NOMO-1 (cell line): ENCODE results near the gene MYH15.

ENCODE experiments used
- DNase-seq, 2 experiments: peaks; one replicate each; lab custom pipeline; 2025; ENCODE audit not compliant: unreplicated experiment in 2 of 2; lab: John Stamatoyannopoulos, UW

Gene MYH15

DNA sequence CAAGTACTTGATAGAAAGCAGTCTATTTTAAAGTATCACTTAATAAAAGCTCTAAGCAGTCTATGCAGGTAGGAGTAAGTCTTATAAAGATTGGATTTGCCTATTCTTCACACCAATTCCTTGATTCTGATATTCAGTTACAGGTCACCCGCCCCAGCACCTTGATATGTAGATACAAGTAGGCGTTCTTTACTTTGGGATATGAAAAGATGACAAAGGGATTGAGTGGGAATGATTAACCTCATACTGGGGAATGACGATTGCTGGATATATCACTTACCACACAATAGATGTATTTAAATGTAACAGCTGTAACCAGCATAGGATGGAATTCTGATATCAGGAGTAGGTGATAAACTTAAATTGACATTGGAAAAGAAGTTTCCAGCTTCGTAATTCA, 166.9 kb downstream of the MYH15 start:
- DNase-seq: no peak

DNA sequence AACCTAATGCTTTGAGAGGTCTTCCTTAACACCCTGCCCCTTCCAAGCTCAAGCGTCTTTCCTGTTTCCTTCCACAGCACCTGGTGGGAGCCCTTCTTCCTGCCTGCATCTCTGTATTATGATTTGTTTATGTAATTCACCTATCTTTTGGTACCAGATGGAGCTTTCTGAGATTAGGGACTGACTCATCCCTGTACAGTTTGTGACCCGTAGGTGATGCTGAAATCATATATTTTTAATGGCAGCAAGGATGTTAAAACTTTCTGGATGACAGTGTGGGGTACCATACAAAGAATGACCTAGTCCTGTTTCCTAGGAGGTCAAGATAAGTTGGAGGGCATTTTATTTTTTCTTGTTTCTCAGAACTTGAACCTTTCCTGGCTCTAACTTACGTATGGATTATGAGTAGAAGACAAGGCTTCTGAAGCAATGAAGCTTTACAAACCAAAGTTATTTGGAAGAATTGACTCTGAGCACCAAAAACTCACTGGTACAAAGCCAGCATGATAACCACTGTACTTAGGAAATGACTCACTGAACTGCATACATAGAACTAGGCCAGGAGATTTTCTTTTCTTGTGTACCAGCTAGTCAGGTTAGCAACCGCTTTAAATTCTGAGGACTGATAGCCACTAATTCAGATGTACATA, 167.4 kb downstream of the MYH15 start:
- no peak for DNase-seq

DNA sequence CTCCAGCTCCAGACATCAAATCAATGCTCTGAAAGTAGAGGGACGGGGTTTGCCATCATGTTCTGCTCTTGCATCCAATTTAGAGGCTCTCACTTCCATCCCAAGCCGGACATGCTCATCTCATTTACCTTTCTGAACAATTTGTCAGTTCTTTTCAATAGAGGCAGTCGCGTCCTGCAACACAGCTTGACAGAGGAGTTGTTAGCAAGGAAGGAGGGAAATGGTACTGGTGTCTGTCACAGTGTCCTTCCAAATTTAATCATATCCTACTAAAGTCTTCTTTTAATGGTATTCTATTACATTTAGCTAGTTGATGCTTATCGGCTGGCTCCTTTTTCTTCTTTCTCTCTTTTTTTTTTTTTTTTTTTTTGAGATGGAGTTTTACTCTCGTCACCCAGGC, 168.5 kb downstream of the MYH15 start:
- no peak for DNase-seq

GRCh38 chr3:108338901-108339545, 171.4 kb downstream of the MYH15 start:
- DNase-seq: no peak

DNA sequence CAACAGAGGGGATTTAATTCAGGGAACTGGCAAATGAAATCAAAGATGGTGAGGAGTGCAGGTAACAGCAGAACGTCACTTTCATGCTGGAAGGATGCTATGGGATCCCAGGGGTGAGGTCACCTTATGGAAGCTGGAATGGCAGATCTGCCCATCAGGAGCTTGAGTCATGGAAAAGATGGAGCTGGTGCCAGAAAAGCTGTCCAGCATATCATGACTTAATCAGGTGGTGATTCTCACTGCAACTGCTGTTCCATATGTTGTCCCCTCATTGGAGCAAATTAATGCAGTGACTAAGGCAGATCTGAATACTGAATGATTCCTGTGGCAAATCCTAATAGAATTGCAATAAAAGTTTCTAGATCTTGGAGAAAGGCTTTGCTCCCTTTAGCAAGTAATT, 175.7 kb downstream of the MYH15 start:
- no peak for DNase-seq

DNA sequence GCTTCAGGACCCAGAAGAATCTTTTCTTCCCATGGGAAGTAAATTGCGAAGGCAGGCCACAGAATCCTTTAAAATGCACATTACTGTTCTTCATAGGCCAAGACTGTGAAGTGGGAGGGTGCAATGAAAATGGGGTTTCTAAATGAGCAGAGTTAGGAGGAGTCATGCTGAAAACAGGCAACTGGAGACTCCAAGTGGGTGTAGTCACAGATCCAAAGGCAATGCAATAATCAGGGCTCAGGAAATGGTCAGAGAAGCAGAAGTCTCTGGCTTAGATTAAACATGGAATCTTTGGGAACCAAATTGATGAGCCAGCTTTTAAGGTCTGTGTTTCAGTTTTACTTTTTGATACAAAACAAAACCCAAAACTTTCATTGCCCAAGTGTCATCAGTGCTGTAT, 176.4 kb downstream of the MYH15 start:
- DNase-seq: no peak

- DNase-seq: no peak
Measured at GRCh38 chr3:108331792-108332191, 178.6 kb downstream of the MYH15 start.
